IMR-90 (cell line): ENCODE data around the gene ZNF608. TPM values are rescaled to one million over a fixed set of nuclear protein-coding genes. Genes with fewer than 3 reads are reported as not detected.

ENCODE experiments used
- ATAC-seq: fragments of 200-7000 bp; cut with Tn5 transposase; 2 replicates; pipeline ENCODE4 v1.9.1; 2020; ENCODE audit warnings: low read depth, mild to moderate bottlenecking, moderate library complexity
- BruUV-seq: library from RNA; stranded (reverse); fragments of 400-500 nt; replicated peaks from 2 replicates; lab custom pipeline; 2021; lab: Mats Ljungman, UMichigan
- CTCF ChIA-PET: fragments of 300-600 bp; formaldehyde crosslinking; extraction: SDS; loops from one replicate; lab custom pipeline; 2021; ENCODE audit warnings: antibody characterized with exemption; lab: Yijun Ruan, JAX
- POLR2A ChIA-PET: fragments of 300-600 bp; sonication (Branson Sonifier 250); formaldehyde crosslinking; loops from one replicate; lab custom pipeline; 2022; ENCODE audit warnings: antibody characterized with exemption; ENCODE audit not compliant: unreplicated experiment; lab: Charles Lee
- DNase-seq: peaks from one replicate; pipeline ENCODE4 v3.0.0; 2013
- H2AFZ ChIP-seq: replicated peaks from 2 replicates; pipeline ENCODE3; 2013; ENCODE audit warnings: low read length, mild to moderate bottlenecking; ENCODE audit not compliant: poor library complexity
- H2AK5ac ChIP-seq: 2 replicates; pipeline ENCODE4 v1.6.1; 2013; ENCODE audit warnings: low read depth, low read length, inconsistent platforms
- H2AK9ac ChIP-seq: replicated peaks from 2 replicates; pipeline ENCODE3; 2013; ENCODE audit warnings: mild to moderate bottlenecking, low read depth, low read length, moderate library complexity; ENCODE audit not compliant: poor library complexity
- H2BK120ac ChIP-seq: 2 replicates; pipeline ENCODE4 v1.6.1; 2013; ENCODE audit warnings: low read depth, low read length, inconsistent platforms
- H2BK15ac ChIP-seq: 3 replicates; pipeline ENCODE4 v1.6.1; 2013; ENCODE audit warnings: low read depth, low read length, inconsistent platforms
- H2BK20ac ChIP-seq: 2 replicates; pipeline ENCODE4 v1.6.1; 2013; ENCODE audit warnings: low read depth, mild to moderate bottlenecking, inconsistent platforms, low read length, moderate library complexity
- H2BK5ac ChIP-seq: 2 replicates; pipeline ENCODE4 v1.6.1; 2013; ENCODE audit warnings: mild to moderate bottlenecking, low read depth, low read length, inconsistent platforms; ENCODE audit not compliant: poor library complexity, severe bottlenecking
- H3K14ac ChIP-seq: replicated peaks from 2 replicates; pipeline ENCODE4 v1.6.1; 2013; ENCODE audit warnings: low read depth, low read length, inconsistent platforms
- H3K18ac ChIP-seq: 2 replicates; pipeline ENCODE4 v1.6.1; 2013; ENCODE audit warnings: low read depth, low read length, control low read depth
- H3K23ac ChIP-seq: 2 replicates; pipeline ENCODE4 v1.6.1; 2013; ENCODE audit warnings: low read depth, low read length, inconsistent platforms
- H3K27ac ChIP-seq: 2 replicates; pipeline ENCODE4 v1.5.1; 2013; ENCODE audit warnings: mild to moderate bottlenecking, control low read depth, low read length; ENCODE audit not compliant: insufficient read depth
- H3K27me3 ChIP-seq: 2 replicates; pipeline ENCODE4 v1.6.1; 2013; ENCODE audit warnings: low read length; ENCODE audit not compliant: control insufficient read depth, insufficient read depth
- H3K36me3 ChIP-seq: 2 replicates; pipeline ENCODE4 v1.6.1; 2013; ENCODE audit warnings: low read length, mixed read lengths; ENCODE audit not compliant: control insufficient read depth, insufficient read depth
- H3K4ac ChIP-seq: 2 replicates; pipeline ENCODE4 v1.6.1; 2013; ENCODE audit warnings: low read depth, low read length, inconsistent platforms
- H3K4me1 ChIP-seq: 2 replicates; pipeline ENCODE4 v1.6.1; 2013; ENCODE audit warnings: low read length, mixed read lengths; ENCODE audit not compliant: control insufficient read depth, insufficient read depth
- H3K4me2 ChIP-seq: 2 replicates; pipeline ENCODE4 v1.6.1; 2013; ENCODE audit warnings: low read depth, mild to moderate bottlenecking, control low read depth, low read length, moderate library complexity
- H3K4me3 ChIP-seq: 2 replicates; pipeline ENCODE4 v1.5.1; 2013; ENCODE audit warnings: low read depth, mild to moderate bottlenecking, control low read depth, low read length, moderate library complexity; ENCODE audit not compliant: insufficient read depth
- H3K56ac ChIP-seq: 2 replicates; pipeline ENCODE4 v1.6.1; 2013; ENCODE audit warnings: low read length, inconsistent platforms; ENCODE audit not compliant: insufficient read depth; ENCODE audit errors: extremely low read depth
- H3K79me1 ChIP-seq, 2 experiments: 2 replicates each; pipeline ENCODE4 v1.6.1; 2013; ENCODE audit warnings: low read length in 2 of 2, inconsistent platforms in 1 of 2, low read depth in 1 of 2
- H3K9ac ChIP-seq: 2 replicates; pipeline ENCODE4 v1.6.1; 2013; ENCODE audit warnings: low read depth, low read length, control low read depth
- H3K9me1 ChIP-seq: 2 replicates; pipeline ENCODE4 v1.6.1; 2013; ENCODE audit warnings: low read length, inconsistent platforms; ENCODE audit not compliant: insufficient read depth
- H3K9me3 ChIP-seq: 2 replicates; pipeline ENCODE4 v1.6.1; 2013; ENCODE audit warnings: low read length; ENCODE audit not compliant: control insufficient read depth, insufficient read depth
- H4K20me1 ChIP-seq: 2 replicates; pipeline ENCODE4 v1.6.1; 2013; ENCODE audit warnings: low read length, inconsistent platforms; ENCODE audit not compliant: insufficient read depth
- H4K5ac ChIP-seq: 2 replicates; pipeline ENCODE4 v1.6.1; 2013; ENCODE audit warnings: mild to moderate bottlenecking, low read depth, low read length, control low read depth
- H4K8ac ChIP-seq, 2 experiments: 2 replicates each; pipeline ENCODE4 v1.6.1; 2013; ENCODE audit warnings: low read depth in 2 of 2, low read length in 2 of 2, control low read depth in 1 of 2, inconsistent platforms in 1 of 2
- H4K91ac ChIP-seq: 2 replicates; pipeline ENCODE4 v1.6.1; 2013; ENCODE audit warnings: low read depth, low read length, inconsistent platforms; ENCODE audit not compliant: insufficient read depth
- FOS ChIP-seq: fragments of 150-350 bp; IDR thresholded peaks from 2 replicates; pipeline ENCODE4 v1.6.1; 2016; ENCODE audit warnings: low read depth, low read length
- POLR2A ChIP-seq: IDR thresholded peaks from 2 replicates; pipeline ENCODE4 v1.6.1; 2012; ENCODE audit warnings: mild to moderate bottlenecking, low read depth, low read length
- RAD21 ChIP-seq: IDR thresholded peaks from 2 replicates; pipeline ENCODE4 v1.6.1; 2012; ENCODE audit warnings: low read length, improper control_type of control experiment
- RFX5 ChIP-seq: IDR thresholded peaks from 2 replicates; pipeline ENCODE4 v1.8.0; 2012; ENCODE audit warnings: low read depth, mild to moderate bottlenecking, low read length, moderate library complexity
- WGBS, 2 experiments: methylation state at CpG; one replicate each; pipeline versions ENCODE4 v1.1.5 to v1.1.7; 2013; ENCODE audit warnings: missing lambda C conversion rate in 2 of 2; ENCODE audit not compliant: insufficient read length in 1 of 2; ENCODE audit errors: extremely low coverage in 2 of 2; 5-methylcytosine and 5-hydroxymethylcytosine counted together
- dilution Hi-C: fragments of 300-500 bp; cut with HindIII; formaldehyde crosslinking; loops from one replicate; pipeline ENCODE4 v1.14.3; 2018; ENCODE audit warnings: low sequenced_read_pairs; ENCODE audit not compliant: unreplicated experiment
- in situ Hi-C: fragments of 300-500 bp; cut with MboI; formaldehyde crosslinking; loops from 3 replicates; pipeline ENCODE4 v1.14.3; 2019; ENCODE audit warnings: low sequenced_read_pairs, inconsistent platforms, mixed read lengths
- intact Hi-C: fragments of 100-400 bp; cut with micrococcal nuclease; formaldehyde crosslinking; loops from 2 replicates; pipeline ENCODE4 v1.10.0; 2022
- polyA plus RNA-seq, 3 experiments: library from polyadenylated mRNA; depleted of rRNA; stranded (reverse); fragments of >200 nt; gene quantifications; 2 replicates each; pipeline ENCODE4 v1.2.3, GENCODE V29; 2012; ENCODE audit warnings: low replicate concordance in 1 of 3
- total RNA-seq: library from RNA; depleted of rRNA; stranded (reverse); fragments of >200 nt; gene quantifications from 2 replicates; pipeline ENCODE4 v1.2.3, GENCODE V29; 2012
- TF ChIP-seq, protein P1 (sequence below): fragments of 150-350 bp; IDR thresholded peaks from 2 replicates; pipeline ENCODE4 v1.6.1; 2016; ENCODE audit warnings: low read depth, mild to moderate bottlenecking, low read length, moderate library complexity, borderline replicate concordance

ZNF608 gene
- total and polyA plus RNA-seq, 2 of the 4 experiments (the other 2 are of a cell fraction): 9.8 to 15.1 TPM

GRCh38 chr5:124712731-124713305 is 33.6 kb downstream of the ZNF608 start:
- H3K9me3 ChIP-seq: no peaks in the 10 kb centered on the region
- intact Hi-C loops (no loop called here), dilution Hi-C loops (no loop called here), in situ Hi-C loops (no loop called here)
- H2AK9ac ChIP-seq: no peak overlapping the region
- no peak overlapping the region for H3K27ac ChIP-seq
- peaks cover 30 to 35% of the 10 kb centered on the region in 2 experiments for H3K79me1 ChIP-seq
- ATAC-seq (no peak), DNase-seq (no peak)
- ChIA-PET CTCF (no interaction called here), POLR2A (no interaction called here)
- no peak overlapping the region for H2BK120ac ChIP-seq
- H2BK5ac ChIP-seq: no peak overlapping the region
- H3K4me1 ChIP-seq: 0 out of 2 replicates have a peak, but pooled peaks cover 1% of the 10 kb centered on the region
- no peak overlapping the region for H3K4me3 ChIP-seq
- H2AK5ac ChIP-seq: no peak overlapping the region
- peaks cover 3% of the 10 kb centered on the region; the same call in 1 of the 2 replicates for H3K36me3 ChIP-seq
- no peak overlapping the region for H2BK15ac ChIP-seq
- H3K4ac ChIP-seq: no peak overlapping the region
- H2AFZ ChIP-seq: no peak overlapping the region
- H4K8ac ChIP-seq: no peak overlapping the region
- H3K18ac ChIP-seq: no peak overlapping the region
- no peak overlapping the region for H3K9ac ChIP-seq
- no TSS peak for BruUV-seq
- WGBS, 2 experiments: no CpG with 5 or more reads among the region's 2 CpGs
- TF ChIP-seq FOS: no peak
- TF ChIP-seq, protein P1, sequence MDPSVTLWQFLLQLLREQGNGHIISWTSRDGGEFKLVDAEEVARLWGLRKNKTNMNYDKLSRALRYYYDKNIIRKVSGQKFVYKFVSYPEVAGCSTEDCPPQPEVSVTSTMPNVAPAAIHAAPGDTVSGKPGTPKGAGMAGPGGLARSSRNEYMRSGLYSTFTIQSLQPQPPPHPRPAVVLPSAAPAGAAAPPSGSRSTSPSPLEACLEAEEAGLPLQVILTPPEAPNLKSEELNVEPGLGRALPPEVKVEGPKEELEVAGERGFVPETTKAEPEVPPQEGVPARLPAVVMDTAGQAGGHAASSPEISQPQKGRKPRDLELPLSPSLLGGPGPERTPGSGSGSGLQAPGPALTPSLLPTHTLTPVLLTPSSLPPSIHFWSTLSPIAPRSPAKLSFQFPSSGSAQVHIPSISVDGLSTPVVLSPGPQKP: no peak
- TF ChIP-seq RFX5: no peak
- no peak for TF ChIP-seq POLR2A
- TF ChIP-seq RAD21: no peak
- no peaks in the 10 kb centered on the region for H3K27me3 ChIP-seq
- no peak overlapping the region for H3K23ac ChIP-seq
- H4K91ac ChIP-seq: no peak overlapping the region
- H3K9me1 ChIP-seq: 0 out of 2 replicates have a peak, but pooled peaks cover 2% of the 10 kb centered on the region
- H3K56ac ChIP-seq: no peak overlapping the region
- H2BK20ac ChIP-seq: no peak overlapping the region
- H3K4me2 ChIP-seq: no peak overlapping the region
- H4K5ac ChIP-seq: no peak overlapping the region
- H3K14ac ChIP-seq: no peak overlapping the region
- H4K20me1 ChIP-seq: no peaks in the 10 kb centered on the region; the same call in 1 of the 2 replicates
